Colon (tissue), 2 donors: ENCODE measurements around the gene CDH7.

Source experiments
- FAIRE-seq: peaks from 2 replicates; lab custom pipeline; 2012; peaks lifted over from hg19 to GRCh38; lab: Jason Lieb, UNC
- donor health status: control.
- donor health status: control.

The CDH7 gene

DNA sequence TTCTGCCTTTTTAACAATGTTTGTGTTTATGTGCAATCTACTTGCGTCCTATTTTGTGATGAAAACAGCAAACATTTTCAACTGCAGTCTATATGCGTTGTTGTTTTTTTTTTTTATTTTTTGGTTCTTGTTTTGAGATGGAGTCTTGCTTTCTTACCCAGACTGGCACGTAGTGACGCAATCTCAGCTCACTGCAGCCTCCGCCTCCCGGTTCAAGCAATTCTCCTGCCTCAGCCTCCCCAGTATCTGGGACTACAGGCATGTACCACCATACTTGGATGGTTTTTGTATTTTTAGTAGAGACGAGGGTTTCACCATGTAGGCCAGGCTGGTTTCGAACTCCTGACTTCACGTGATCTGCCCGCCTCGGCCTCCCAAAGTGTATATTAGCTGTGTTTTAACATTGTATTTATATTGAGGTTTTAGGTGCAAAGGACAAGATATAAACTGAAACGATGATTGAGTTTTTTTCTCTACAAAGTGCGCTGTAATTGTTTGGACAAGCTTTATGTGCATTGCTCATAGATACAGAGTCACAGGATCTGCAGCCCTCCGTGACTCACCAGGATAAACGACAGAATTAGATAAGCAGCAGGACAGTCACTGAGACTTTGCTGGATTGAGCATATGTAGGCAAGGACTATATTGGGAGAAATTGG lies 17.4 kb downstream of the CDH7 start:
- FAIRE-seq, result no peak

GRCh38 chr18:65769652-65770051 lies 18.8 kb downstream of the CDH7 start:
- no peak for FAIRE-seq

DNA sequence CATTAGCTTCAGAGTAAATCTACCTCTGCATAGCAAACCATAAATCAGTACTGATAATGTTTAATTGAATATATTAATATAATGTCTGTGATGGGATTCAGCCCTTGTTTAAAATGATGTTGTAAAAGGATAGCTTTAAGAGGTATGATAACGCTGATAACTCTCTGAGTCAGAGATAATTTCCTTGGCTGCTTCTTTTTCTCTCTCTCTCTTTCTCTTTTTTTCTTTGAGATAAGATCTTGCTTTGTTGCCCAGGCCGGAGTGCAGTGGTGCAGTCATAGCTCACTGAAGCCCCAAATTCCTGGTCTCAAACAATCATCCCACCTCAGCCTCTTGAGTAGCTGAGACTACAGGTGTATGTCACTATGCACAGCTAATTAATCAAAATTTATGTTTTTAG lies 35.7 kb downstream of the CDH7 start:
- no peak for FAIRE-seq

DNA sequence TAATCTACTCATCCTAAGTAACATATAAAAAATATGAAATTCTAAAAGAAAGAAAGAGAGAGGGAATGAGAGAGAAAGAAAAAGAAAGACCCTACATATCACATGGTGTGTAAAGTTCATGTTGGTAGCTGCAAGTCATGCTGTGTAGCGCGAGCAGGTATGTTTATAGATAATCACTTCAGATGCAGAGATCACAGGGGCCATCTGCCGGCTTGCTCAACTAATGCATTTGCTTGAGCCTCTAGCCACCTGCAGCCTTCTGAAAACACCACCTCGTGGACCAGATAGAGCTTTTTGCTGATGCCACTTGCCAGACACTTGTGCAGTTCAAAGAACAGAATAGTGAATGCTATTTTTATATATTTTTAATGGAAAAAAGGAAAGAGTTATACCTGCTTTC lies 37.6 kb downstream of the CDH7 start:
- no peak for FAIRE-seq

DNA sequence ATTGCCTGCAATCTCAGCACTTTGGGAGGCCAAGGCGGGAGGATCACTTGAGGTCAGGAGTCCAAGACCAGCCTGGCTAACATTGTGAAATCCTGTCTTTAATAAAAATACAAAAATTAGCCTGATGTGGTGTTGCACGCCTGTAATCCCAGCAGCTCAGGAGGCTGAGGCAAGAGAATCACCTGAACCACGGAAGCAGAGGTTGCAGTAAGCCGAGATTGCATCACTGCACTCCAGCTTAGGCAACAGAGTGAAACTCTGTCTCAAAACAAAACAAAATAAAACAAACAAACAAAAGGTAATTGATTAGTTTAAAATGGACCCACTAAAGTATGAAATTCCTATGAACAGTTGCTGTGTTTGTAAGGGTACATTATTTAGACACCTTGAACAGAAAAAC lies 39.8 kb downstream of the CDH7 start:
- no peak for FAIRE-seq

DNA sequence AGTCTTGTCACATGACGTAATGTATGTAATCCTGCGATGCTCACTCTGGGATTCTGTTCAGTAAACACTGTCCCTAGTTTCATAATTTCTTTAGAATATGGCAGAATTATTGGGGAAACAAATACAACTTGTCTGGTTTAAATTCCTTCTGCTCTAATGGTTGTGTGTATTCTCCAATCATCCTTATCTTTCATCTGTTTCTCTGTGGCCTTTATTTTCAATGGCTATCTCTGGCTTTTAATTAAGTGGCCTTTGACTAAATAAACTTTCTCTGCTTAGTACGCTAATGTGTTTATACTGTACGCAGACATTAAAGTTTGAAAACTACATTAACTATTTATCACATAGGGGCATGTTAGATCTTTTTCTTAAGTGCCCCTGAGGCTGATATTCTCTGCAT lies 40.9 kb downstream of the CDH7 start:
- no peak for FAIRE-seq

- FAIRE-seq, result no peak
These were observed 41.8 kb downstream of the CDH7 start for GRCh38 chr18:65792456-65793074.

GRCh38 chr18:65808759-65809158 lies 57.9 kb downstream of the CDH7 start:
- FAIRE-seq, result no peak

GRCh38 chr18:65811307-65811706 lies 60.5 kb downstream of the CDH7 start:
- FAIRE-seq, result no peak

DNA sequence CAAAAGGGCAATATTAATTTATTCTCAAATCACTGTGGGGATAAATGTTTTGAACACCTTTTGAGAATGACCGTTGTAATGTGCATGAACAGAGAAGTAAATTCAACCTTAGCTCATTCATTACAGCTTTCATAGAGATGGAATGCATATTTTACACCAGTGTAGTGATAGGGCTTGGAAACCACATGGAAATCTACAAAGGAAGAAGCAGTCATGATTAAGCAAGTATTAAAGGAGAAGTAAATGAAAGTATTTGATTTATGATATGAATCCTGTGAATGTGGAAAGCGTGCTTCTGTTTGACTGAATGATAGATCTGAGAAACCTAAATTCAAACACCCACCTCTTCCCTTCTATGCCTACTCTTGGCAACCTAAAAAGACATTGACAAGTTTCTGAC lies 64.7 kb downstream of the CDH7 start:
- no peak for FAIRE-seq

DNA sequence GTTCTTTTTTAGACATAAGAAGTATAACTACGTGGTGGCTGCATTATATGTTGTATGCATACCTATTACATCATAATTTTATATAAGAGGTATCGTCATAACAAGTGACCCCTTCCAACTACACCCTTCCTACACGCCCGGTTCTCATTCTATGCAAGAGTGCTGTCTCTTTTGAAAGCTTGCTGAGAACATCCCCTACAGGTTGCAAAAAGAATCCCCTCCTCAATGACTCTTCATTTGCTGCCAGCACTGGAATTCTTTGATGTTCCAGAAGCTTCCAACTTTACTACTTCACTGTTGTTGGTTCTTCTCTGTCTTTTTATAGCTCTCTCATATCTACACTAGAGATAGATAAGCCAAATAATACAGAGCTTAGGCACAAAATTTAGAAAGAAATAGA lies 66.4 kb downstream of the CDH7 start:
- FAIRE-seq, result no peak

- no peak for FAIRE-seq
These were observed 71.1 kb downstream of the CDH7 start for GRCh38 chr18:65821911-65822310.

DNA sequence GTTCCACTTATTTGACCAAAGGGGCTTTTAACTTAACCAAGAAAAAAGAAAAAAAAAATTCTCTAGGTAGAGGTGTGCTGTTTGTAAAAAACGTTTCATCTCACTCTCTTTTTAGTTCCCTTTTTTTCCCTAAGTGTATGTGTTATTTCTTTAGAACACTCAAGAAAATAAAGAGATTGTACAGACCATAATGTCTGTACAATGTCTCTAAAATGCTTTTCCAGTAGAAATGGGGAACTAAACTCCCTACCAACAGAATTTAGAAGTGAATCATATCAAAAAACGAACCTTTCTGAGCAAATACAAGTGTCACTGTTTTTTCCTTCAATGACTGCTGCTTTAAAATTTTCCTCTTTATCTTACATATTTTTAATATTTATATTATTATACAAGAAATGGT lies 72.0 kb downstream of the CDH7 start:
- FAIRE-seq, result no peak

GRCh38 chr18:65827444-65827843 lies 76.6 kb downstream of the CDH7 start:
- no peak for FAIRE-seq

- no peak for FAIRE-seq
These were observed 85.1 kb downstream of the CDH7 start for GRCh38 chr18:65835881-65836280.

GRCh38 chr18:65846107-65846506 lies 95.3 kb downstream of the CDH7 start:
- no peak for FAIRE-seq

DNA sequence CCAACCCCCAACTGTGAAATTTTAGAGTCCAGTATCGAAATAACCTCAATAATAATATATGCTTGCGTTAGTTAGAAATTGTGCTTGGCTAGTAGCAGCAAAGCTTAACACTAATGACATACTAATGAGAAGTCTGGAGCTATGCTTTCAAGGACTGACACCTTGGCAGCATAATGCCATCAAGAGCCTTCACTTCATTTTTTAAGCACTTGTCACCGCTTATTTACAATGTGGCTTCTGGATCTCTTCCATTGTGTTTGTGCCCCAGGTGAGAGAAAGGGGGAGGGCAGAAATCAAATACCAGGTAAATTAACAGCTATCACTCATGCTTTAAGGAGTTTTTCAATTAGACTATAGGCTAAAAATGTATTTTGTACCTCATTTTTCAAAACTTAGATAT lies 101.5 kb downstream of the CDH7 start:
- no peak for FAIRE-seq

DNA sequence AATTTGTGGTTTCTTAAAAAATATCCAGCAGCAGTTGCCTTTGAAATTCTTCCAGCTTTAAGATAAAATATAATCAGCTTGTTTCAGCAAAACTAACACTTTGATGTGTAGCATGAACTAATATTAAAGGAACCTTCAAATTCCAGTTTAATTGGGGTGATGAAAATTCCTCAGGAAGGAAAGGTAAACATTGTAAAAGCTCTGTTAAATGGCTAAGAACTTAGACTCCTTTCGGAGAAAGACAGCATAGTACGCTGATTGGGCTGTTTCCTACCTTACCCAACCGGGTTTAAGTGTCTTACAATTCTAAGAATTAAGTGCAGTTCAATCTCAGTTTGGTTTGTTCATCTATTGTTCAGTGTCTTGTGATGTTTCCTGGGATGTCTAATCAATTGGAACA lies 108.3 kb downstream of the CDH7 start:
- FAIRE-seq, result no peak

DNA sequence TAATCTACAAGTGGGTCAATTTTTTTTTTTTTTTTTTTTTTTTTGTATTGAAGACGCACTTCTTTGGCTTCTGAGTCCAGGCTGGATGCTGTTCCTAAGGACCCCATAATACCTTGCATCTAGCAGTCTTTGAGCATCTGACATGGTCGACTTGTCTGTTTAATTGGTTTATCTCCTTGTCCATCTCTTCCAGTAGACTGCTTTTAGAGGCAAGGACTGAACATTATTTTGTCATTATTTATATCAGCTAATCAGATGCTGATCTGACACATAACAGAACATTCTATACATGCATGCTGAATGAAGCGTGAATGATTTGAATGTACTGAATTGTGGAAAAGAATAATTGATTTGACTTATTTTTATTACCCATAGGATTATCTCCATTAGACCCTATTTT lies 118.7 kb downstream of the CDH7 start:
- no peak for FAIRE-seq

DNA sequence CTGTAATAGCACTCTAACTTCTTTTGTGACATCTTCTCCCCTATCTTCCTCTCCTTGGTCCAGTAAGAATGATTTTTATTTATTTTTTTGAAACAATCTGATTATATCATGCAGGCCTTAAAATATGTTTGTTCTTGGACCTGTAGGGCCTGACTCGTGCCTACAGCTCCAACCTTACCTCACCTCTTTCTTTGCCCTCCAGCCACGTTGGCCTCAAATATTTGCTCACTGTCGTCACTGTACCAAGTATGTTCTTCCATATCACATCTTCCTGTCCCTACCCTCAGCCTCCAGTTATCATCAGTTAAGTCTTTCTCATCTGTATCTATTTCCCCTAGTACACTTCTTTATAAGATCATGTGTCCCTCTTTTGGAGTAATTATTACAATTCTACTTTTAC lies 125.5 kb downstream of the CDH7 start:
- no peak for FAIRE-seq

DNA sequence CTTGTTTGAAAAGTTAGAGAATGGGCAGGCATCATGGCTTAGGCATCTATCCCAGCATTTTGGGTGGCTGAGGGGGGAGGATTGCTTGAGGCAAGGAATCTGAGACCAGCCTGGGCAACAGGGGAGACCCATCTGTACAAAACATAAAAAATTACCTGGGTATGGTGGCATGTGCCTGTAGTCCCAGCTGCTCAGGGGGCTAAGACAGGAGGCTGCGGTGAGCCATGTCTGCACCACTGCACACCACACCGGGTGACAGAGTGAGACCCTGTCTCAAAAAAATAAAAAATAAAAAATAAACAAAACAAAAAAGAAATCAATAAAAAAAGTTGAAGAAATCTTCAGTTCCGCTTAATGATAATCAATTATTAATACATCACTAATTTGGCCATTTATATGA lies 146.5 kb downstream of the CDH7 start:
- no peak for FAIRE-seq

GRCh38 chr18:65901522-65901921 lies 150.7 kb downstream of the CDH7 start:
- FAIRE-seq, result no peak

DNA sequence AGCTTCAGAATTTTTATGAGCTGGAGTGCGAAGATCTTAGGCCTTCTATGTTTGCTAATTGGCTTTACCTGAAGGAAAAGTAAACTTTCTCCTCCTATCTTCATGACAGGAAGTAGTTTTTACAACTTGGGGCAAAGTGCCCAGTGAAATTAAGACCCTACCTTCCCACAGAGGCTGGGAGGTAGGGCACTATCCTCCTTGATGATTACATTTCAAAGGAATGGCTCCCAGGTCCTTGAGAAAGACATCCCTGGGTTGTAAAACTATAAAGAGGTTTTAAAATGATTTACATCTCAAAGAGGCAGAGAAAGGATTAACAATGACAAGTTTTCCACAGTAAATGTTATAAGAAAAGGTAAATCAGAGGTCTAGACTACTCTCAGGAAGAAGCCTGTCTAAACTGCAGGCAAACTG lies 155.8 kb downstream of the CDH7 start:
- FAIRE-seq, result peak; percentile 78

DNA sequence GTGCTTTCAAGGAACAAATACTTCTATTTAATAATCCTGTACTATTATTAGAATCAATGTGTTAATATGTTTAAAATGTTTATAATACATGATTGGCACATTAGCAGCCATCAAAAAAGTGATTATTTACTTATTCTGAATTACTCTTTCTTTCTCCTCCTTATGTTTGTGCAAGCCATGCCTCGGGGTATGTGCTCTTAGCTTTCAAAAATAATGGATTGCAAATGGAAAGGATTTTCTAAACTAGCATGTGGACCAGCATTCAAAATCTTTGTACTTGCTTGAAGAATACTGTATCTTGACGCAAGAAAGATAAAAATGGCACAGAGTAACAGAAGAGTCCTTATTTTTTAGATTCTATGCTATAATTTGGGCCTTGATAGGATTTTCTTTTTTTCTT lies 156.5 kb downstream of the CDH7 start:
- FAIRE-seq, result no peak
